AG04450 (cell line): ENCODE results near the gene MDC1. TPM values are rescaled to one million over a fixed set of nuclear protein-coding genes. Genes with fewer than 3 reads are reported as not detected.
"Not testable (repeated sequence)": the region's sequence is repeated elsewhere in the genome, so short reads cannot be mapped to it uniquely, and the experiment has no call there.

Experiments used
- CTCF ChIA-PET: fragments of 300-600, 350-600 bp; formaldehyde crosslinking; extraction: SDS; loops from one replicate; lab custom pipeline; 2022; ENCODE audit warnings: antibody characterized with exemption, inconsistent platforms; lab: Charles Lee
- POLR2A ChIA-PET: fragments of 350-600 bp; formaldehyde crosslinking; extraction: SDS; loops from one replicate; lab custom pipeline; 2021; ENCODE audit warnings: antibody characterized with exemption, inconsistent platforms; lab: Yijun Ruan, JAX
- DNase-seq: peaks from one replicate; pipeline ENCODE4 v3.0.0-alpha.2; 2011; ENCODE audit warnings: low read depth, low spot score
- H3K27ac ChIP-seq: one replicate; pipeline ENCODE4 v1.5.1; 2012; ENCODE audit warnings: low read depth, low read length, control low read depth
- H3K27me3 ChIP-seq: one replicate; pipeline ENCODE4 v1.6.0; 2012; ENCODE audit warnings: low read length; ENCODE audit not compliant: control insufficient read depth, insufficient read depth
- H3K4me3 ChIP-seq: 2 replicates; pipeline ENCODE4 v1.5.1; 2011; ENCODE audit warnings: mild to moderate bottlenecking, low read depth, low read length, control low read depth
- H3K9me3 ChIP-seq: 2 replicates; pipeline ENCODE4 v1.5.1; 2012; ENCODE audit warnings: low read length; ENCODE audit not compliant: control insufficient read depth, insufficient read depth
- CTCF ChIP-seq: IDR thresholded peaks from 2 replicates; pipeline ENCODE4 v1.5.1; 2011; ENCODE audit warnings: low read depth, low read length, control low read depth, inconsistent platforms
- polyA minus RNA-seq: library from RNA; depleted of rRNA, polyadenylated mRNA; stranded (reverse); fragments of >200 nt; gene quantifications from 2 replicates; pipeline ENCODE4 v1.2.3, GENCODE V29; 2011; rRNA and poly(A)+ RNA removed
- polyA plus RNA-seq: library from polyadenylated mRNA; depleted of rRNA; stranded (reverse); fragments of >200 nt; gene quantifications from 2 replicates; pipeline ENCODE4 v1.2.3, GENCODE V29; 2011; rRNA removed

The MDC1 gene
- 4.1 and 6.8 TPM in 2 replicates for polyA plus RNA-seq
- polyA minus RNA-seq, result 9.0 and 9.5 TPM in 2 replicates

- POLR2A ChIA-PET, result interaction anchor here (0.8 to 1.9 kb wide), 11 partner anchors 11 to 104 kb away, joined by 3 to 22 read pairs (median 4); partner anchors contain the start of gene NRM
- peak within 1 kb of the TSS; percentile 95 for H3K27ac ChIP-seq
- TF ChIP-seq CTCF, result peak; percentile 35
- peak; percentile 100 for DNase-seq
- no peaks in the 10 kb centered on the region for H3K27me3 ChIP-seq
- no peaks in the 10 kb centered on the region for H3K9me3 ChIP-seq
- H3K4me3 ChIP-seq, result peak within 1 kb of the TSS; percentile 85
- CTCF ChIA-PET, result interaction anchor here (0.5 to 2.7 kb wide), 4 partner anchors 30 to 397 kb away, joined by 3 to 9 read pairs (median 3); partner anchors contain the start of gene PSORS1C1
Measured at GRCh38 chr6:30717129-30717844, at the start of gene MDC1. MDC1 (minus strand) TSS chr6:30717281; CDS start chr6:30715175, 2,106 bp downstream.

- CTCF ChIA-PET, result interaction anchor here (0.6 to 1.0 kb wide), 4 partner anchors 10 to 149 kb away, joined by 3 to 5 read pairs (median 3); partner anchors contain the start of gene VARS2
- TF ChIP-seq CTCF, result no peak
- no peaks in the 10 kb centered on the region for H3K9me3 ChIP-seq
- H3K27ac ChIP-seq, result peak overlapping the region; percentile 21
- no peaks in the 10 kb centered on the region for H3K27me3 ChIP-seq
- no peak overlapping the region for H3K4me3 ChIP-seq
- no peak for DNase-seq
- POLR2A ChIA-PET, result interaction anchor here (0.5 to 1.4 kb wide), 2 partner anchors 23 to 84 kb away, joined by 4 to 7 read pairs; partner anchors contain the start of gene IER3
Measured at GRCh38 chr6:30766461-30767157, 49.5 kb upstream of the MDC1 start.

- CTCF ChIA-PET, result interaction anchor here (0.9 kb wide), 1 partner anchor 12 kb away, joined by 5 read pairs; no protein-coding TSS in a partner anchor
- H3K27ac ChIP-seq, H3K9me3 ChIP-seq, H3K4me3 ChIP-seq, DNase-seq, H3K27me3 ChIP-seq, POLR2A ChIA-PET: not testable (repeated sequence)
Measured at GRCh38 chr6:30765495-30765894, 48.4 kb upstream of the MDC1 start.

- not testable (repeated sequence) for H3K4me3 ChIP-seq, H3K27me3 ChIP-seq, DNase-seq, H3K9me3 ChIP-seq
- CTCF ChIA-PET, result interaction anchor here (1.5 kb wide), 1 partner anchor 8 kb away, joined by 4 read pairs; no protein-coding TSS in a partner anchor
- H3K27ac ChIP-seq, result peak overlapping the region; percentile 21
- POLR2A ChIA-PET, result interaction anchor here (1.0 to 2.1 kb wide), 2 partner anchors 12 to 17 kb away, joined by 7 to 8 read pairs; no protein-coding TSS in a partner anchor
Measured at GRCh38 chr6:30764490-30765043, 47.5 kb upstream of the MDC1 start.

GRCh38 chr6:30763618-30764489 is 46.8 kb upstream of the MDC1 start:
- ChIA-PET POLR2A (interaction anchor here (1.0 to 2.1 kb wide), 2 partner anchors 12 to 18 kb away, joined by 7 to 8 read pairs; no protein-coding TSS in a partner anchor), CTCF (interaction anchor here (1.5 kb wide), 2 partner anchors 9 to 11 kb away, joined by 4 to 6 read pairs; no protein-coding TSS in a partner anchor)
- Histone ChIP-seq H3K9me3 (0 out of 2 replicates have a peak, but pooled peaks cover 4% of the 10 kb centered on the region), H3K27me3 (no peaks in the 10 kb centered on the region), H3K4me3 (no peak overlapping the region), H3K27ac (peak overlapping the region; percentile 48)
- DNase-seq, result no peak
- TF ChIP-seq CTCF, result peak; percentile 13; the same call in 1 of the 2 replicates
